Activated T-cell treated with anti-CD3 and anti-CD28 coated beads, Interleukin-2, amount 50 U/mL, for 24 hours (primary cell): ENCODE data around the gene MAEA.
A peak's percentile ranks its signal among the peaks of the same experiment; 100 is the strongest.
"Not testable (repeated sequence)": the region's sequence is repeated elsewhere in the genome, so short reads cannot be mapped to it uniquely, and the experiment has no call there.

Source experiments
- DNase-seq: peaks from one replicate; pipeline ENCODE4 v3.0.0-alpha.2; 2020
- H3K27ac Mint-ChIP-seq: 2 replicates; pipeline ENCODE4 v1.8.0; 2020; ENCODE audit warnings: mild to moderate bottlenecking, mixed read lengths
- H3K27me3 Mint-ChIP-seq: 2 replicates; pipeline ENCODE4 v1.8.0; 2020; ENCODE audit warnings: mixed read lengths
- H3K36me3 Mint-ChIP-seq: 2 replicates; pipeline ENCODE4 v1.8.0; 2020; ENCODE audit warnings: low read depth, mixed read lengths
- H3K4me1 Mint-ChIP-seq: 2 replicates; pipeline ENCODE4 v1.8.0; 2020; ENCODE audit warnings: low read depth, mixed read lengths
- H3K4me3 Mint-ChIP-seq: 2 replicates; pipeline ENCODE4 v1.8.0; 2020; ENCODE audit warnings: mild to moderate bottlenecking, moderate library complexity, mixed read lengths
- H3K9me3 Mint-ChIP-seq: 2 replicates; pipeline ENCODE4 v1.8.0; 2020; ENCODE audit warnings: mixed read lengths

The MAEA gene

DNA sequence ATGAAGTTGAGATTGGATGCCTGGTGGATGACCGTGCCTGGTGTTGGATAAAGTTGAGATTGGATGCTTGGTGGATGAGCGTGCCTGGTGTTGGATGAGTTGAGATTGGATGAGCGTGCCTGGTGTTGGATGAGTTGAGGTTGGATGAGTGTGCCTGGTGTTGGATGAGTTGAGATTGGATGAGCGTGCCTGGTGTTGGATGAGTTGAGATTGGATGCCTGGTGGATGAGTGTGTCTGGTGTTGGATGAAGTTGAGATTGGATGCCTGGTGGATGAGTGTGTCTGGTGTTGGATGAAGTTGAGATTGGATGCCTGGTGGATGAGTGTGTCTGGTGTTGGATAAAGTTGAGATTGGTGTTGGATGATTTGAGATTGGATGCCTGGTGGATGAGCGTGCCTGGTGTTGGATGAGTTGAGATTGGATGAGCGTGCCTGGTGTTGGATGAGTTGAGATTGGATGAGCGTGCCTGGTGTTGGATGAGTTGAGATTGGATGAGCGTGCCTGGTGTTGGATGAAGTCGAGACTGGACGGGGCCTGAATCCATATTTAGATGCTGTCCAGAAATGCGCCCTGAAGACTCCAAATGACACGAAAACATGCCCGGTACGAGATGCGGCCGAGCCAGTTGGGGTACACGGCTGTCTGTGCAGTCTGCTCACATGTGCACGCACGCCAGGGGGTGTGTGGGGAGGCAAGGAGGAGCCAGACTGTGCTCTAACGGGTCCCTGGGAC lies 34.9 kb downstream of the MAEA start:
- not testable (repeated sequence) for DNase-seq, H3K27ac Mint-ChIP-seq, H3K9me3 Mint-ChIP-seq, H3K4me3 Mint-ChIP-seq, H3K27me3 Mint-ChIP-seq
- Mint-ChIP-seq H3K36me3 (peaks cover 69% of the 10 kb centered on the region), H3K4me1 (peaks cover 10% of the 10 kb centered on the region)

GRCh38 chr4:1325176-1325480 lies 35.4 kb downstream of the MAEA start:
- Mint-ChIP-seq H3K27ac (no peak overlapping the region), H3K4me1 (peaks cover 15% of the 10 kb centered on the region), H3K27me3 (no peaks in the 10 kb centered on the region), H3K4me3 (no peak overlapping the region), H3K9me3 (no peaks in the 10 kb centered on the region), H3K36me3 (peaks cover 66% of the 10 kb centered on the region)
- DNase-seq, result no peak

DNA sequence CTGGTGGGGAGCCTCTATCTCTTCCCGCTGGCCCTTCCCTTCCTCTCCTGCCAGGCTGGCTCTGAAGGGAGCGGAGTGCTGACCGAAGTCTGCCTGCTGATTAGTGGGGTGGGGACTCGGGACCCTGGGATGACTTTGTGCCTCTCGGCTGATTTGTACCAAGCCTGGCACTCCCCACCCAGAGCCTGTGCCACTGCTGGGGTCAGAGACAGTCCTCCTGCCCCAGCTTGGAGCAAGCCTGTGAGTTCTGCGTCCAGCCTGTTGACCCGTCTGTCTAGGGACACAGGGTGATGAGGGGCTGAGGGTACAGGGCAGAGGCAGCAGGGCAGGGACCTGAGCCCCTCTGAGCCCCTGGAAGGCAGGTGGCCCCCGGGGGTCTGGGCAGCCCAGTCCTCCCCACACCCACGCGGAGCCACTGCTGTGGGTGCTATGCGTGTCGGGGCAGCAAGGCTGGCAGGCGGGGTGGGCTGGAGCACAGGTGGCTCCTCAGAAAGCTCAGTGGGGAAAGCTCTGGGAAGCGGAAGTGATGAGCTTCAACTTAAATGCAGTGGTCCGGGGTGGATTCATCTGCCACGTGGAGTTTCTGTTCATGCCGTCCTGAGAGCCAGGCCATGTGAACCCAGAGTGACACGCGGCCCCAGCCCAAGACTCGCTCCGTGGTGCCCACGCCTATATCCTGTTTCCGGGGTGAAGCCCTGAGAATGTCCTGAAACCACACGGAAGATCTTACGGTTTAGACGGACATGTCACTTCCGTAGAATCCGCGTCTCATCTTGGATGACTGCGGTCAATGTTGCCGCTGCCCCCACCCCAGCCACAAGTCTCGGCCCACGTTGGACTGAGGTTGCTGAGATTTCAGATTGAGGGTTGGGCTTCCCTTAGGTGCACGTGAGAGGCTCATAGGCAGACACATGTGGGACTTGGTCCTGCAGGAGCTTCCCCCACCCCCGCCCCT lies 36.3 kb downstream of the MAEA start:
- H3K27ac Mint-ChIP-seq, result no peak overlapping the region
- H3K4me1 Mint-ChIP-seq, result peaks cover 24% of the 10 kb centered on the region
- H3K9me3 Mint-ChIP-seq, result no peaks in the 10 kb centered on the region
- no peak overlapping the region for H3K4me3 Mint-ChIP-seq
- H3K27me3 Mint-ChIP-seq, result no peaks in the 10 kb centered on the region
- H3K36me3 Mint-ChIP-seq, result peaks cover 63% of the 10 kb centered on the region
- no peak for DNase-seq

- no peak overlapping the region for H3K27ac Mint-ChIP-seq
- no peak for DNase-seq
- H3K4me3 Mint-ChIP-seq, result no peak overlapping the region
- no peaks in the 10 kb centered on the region for H3K9me3 Mint-ChIP-seq
- H3K27me3 Mint-ChIP-seq, result no peaks in the 10 kb centered on the region
- peaks cover 61% of the 10 kb centered on the region for H3K36me3 Mint-ChIP-seq
- H3K4me1 Mint-ChIP-seq, result peaks cover 32% of the 10 kb centered on the region
These were observed 37.2 kb downstream of the MAEA start for GRCh38 chr4:1326751-1327525.

DNA sequence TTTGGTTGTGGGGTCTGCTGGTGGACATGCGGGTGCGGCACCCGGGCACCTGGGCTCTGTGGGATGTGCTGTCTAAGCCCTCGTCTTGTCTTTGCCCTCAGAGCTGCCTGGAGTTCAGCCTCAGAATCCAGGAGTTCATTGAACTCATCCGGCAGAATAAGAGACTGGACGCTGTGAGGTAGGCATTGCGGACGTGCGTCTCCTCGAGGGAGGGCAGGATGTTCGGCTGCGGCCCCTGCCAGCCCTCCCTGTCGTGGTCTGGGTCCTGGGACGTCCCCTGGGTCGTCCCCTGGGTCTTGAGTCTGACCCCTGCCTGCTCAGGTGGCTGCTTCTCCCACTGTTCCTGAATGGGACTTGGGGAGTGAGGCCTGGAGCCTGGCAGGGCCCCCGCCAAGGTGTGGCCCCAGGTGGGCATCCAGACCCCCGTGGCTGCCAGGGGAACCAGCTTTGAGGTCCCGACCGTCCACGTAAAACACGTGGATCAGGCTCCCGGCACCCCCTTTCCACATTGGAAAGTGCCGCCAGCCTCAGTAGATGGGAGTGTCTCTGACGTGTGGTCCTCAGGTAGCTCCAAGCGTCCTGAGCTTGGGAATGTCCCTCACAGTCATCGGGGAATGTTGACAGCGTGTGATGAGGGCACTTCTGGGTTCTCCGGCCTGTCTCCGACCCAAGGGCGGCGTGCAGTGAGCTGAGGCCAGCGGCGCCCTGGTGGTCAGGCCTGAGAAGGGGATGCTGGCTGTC lies 38.0 kb downstream of the MAEA start:
- no peaks in the 10 kb centered on the region for H3K27me3 Mint-ChIP-seq
- no peak overlapping the region for H3K4me3 Mint-ChIP-seq
- H3K36me3 Mint-ChIP-seq, result peaks cover 61% of the 10 kb centered on the region
- H3K27ac Mint-ChIP-seq, result no peak overlapping the region
- DNase-seq, result no peak
- H3K4me1 Mint-ChIP-seq, result peaks cover 36% of the 10 kb centered on the region
- H3K9me3 Mint-ChIP-seq, result no peaks in the 10 kb centered on the region

DNA sequence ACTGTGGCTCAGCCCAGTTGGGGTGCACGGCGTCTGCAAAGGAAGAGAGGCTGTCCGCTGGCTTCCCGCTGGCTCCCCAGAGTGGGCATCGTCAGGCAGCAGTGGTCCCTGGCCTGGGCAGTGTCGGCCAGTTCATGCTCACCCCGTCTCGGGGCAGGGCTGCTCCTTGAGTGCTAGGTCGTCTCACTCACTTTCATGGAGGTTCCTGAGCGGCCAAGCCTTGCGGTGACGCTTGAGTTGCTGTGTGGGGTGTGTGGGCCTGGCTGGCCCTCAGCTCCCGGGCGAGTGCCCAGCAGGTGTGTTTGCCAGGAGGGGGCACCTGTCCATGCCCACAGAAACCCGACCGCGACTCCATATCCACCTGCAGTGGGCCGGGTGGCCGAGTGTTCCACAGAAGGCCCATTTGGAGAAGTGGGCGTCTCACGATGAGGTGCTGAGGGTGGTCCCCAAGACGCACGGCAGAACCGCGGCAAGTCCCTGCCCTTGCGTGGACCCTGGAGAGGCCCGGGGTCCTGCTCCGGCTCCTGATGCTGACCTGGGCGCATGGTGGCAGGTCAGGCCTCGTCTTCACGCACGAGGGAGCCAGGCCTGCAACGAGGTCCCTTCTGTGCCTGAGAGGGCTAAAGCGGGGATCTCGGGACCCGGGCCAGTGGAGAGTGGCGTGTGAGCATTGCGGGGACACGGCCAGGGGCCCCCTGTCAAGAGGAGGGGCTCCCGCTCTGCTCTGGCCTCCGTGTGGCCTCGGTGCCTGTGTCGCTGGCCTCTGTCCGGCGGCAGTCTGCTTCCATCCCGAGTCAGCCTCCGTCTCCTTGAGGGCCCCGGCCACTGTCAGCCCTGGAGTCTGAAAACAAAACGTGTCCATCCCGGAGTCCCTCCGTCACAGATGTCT lies 38.8 kb downstream of the MAEA start:
- no peaks in the 10 kb centered on the region for H3K9me3 Mint-ChIP-seq
- peaks cover 65% of the 10 kb centered on the region for H3K36me3 Mint-ChIP-seq
- no peak overlapping the region for H3K27ac Mint-ChIP-seq
- no peak for DNase-seq
- H3K4me1 Mint-ChIP-seq, result peaks cover 36% of the 10 kb centered on the region
- no peaks in the 10 kb centered on the region for H3K27me3 Mint-ChIP-seq
- no peak overlapping the region for H3K4me3 Mint-ChIP-seq

DNA sequence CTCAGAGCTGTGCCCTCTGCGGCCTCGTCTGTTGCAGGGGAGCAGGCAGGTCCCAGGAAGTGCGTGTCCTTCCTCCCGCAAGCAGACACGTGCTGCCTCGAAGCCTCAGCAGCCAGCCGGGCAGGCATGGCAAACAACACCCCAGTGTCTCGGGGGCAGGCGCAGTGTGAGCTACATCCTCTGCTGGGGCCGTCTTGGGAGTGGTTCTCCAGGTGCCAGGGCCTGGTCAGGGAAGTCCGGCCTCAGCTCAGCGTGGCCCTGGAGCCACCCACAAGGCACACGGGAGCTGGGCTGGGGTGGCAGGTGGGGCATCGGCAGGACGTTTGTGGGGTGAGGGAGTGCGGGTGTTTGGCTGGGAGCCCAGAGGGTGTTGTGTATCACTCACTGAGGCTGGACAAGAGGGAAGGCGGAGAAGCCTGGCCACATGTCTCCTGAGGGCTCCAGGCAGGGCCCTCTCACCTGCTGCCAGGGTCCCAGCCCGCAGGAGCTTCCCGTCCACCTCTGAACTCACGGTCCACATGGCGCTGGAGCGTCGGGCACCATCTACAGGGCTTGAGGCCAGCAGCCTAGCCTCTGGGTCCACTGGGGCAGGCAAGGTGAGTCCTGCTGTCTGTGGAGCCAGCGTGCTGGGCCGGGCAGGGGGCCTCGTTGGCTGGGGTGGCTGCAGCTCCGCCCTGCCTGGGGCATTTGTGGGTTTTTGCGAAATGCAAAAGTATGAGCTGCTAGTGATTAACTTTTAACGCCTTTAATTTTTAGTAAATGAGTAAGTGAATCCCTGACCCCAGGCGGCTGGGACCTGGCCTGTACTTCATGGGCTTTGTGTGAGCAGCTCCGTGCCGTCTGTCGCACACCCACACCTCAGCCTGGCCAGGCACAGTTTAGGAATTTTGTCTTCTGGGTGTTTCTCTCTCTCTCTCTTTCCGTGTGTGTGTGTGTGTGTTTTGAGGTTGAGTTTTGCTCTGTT lies 40.0 kb downstream of the MAEA start:
- DNase-seq, result no peak
- Mint-ChIP-seq H3K36me3 (peaks cover 72% of the 10 kb centered on the region), H3K4me1 (peaks cover 41% of the 10 kb centered on the region), H3K27me3 (no peaks in the 10 kb centered on the region), H3K4me3 (no peak overlapping the region), H3K9me3 (no peaks in the 10 kb centered on the region), H3K27ac (peak overlapping the region; percentile 91)

DNA sequence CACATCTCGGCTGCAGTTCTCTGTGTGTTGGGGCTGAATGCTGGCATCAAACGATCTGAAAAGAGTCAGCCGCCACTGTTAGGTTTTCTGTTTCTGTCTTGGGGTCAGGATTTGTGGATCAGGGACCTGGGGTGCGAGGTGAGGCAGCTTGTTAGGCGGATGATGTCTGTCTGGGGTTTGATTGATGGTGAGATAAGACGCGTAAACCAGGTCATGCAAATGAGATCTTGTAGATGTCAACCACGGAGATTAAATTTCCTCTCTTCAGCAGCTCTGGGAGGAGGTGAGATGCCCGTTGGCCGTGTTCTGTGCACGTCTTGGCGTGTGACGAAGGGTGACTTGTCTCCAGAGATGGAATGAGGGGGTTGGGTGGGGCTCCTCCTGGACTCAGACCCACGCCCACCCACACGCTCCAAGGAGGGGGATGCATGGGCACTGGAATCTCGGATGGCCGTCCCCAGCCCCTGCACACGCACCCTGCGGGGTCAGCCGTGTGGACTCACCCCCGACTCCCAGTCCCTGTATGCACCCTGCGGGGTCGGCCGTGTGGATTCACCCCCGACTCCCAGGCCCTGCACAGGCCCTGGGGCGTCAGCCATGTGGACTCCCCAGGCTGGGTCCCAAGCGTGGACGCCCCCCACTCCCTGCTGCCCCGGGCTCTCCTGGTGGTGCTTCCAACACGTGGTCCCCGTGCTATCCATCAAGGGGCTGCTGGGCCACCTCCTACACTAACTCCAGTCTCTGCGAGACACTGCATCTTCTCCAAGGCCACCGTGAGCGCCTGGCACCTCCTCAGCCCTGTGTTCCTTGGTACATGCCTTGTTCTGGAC lies 41.3 kb downstream of the MAEA start:
- Mint-ChIP-seq H3K9me3 (peaks cover 3% of the 10 kb centered on the region), H3K36me3 (peaks cover 75% of the 10 kb centered on the region), H3K4me3 (peak overlapping the region; percentile 40), H3K27me3 (no peaks in the 10 kb centered on the region), H3K4me1 (peaks cover 48% of the 10 kb centered on the region), H3K27ac (peak overlapping the region; percentile 91)
- peak; percentile 73 for DNase-seq

- no peak for DNase-seq
- Mint-ChIP-seq H3K36me3 (peaks cover 75% of the 10 kb centered on the region), H3K4me1 (peaks cover 54% of the 10 kb centered on the region), H3K27ac (peak overlapping the region; percentile 73), H3K9me3 (peaks cover 3% of the 10 kb centered on the region), H3K27me3 (no peaks in the 10 kb centered on the region), H3K4me3 (no peak overlapping the region)
These were observed 42.1 kb downstream of the MAEA start for GRCh38 chr4:1331591-1332353.

GRCh38 chr4:1332686-1333085 lies 43.0 kb downstream of the MAEA start:
- Mint-ChIP-seq H3K27ac (no peak overlapping the region), H3K36me3 (peaks cover 75% of the 10 kb centered on the region), H3K4me1 (peaks cover 63% of the 10 kb centered on the region), H3K27me3 (no peaks in the 10 kb centered on the region), H3K9me3 (peaks cover 3% of the 10 kb centered on the region), H3K4me3 (no peak overlapping the region)
- no peak for DNase-seq

DNA sequence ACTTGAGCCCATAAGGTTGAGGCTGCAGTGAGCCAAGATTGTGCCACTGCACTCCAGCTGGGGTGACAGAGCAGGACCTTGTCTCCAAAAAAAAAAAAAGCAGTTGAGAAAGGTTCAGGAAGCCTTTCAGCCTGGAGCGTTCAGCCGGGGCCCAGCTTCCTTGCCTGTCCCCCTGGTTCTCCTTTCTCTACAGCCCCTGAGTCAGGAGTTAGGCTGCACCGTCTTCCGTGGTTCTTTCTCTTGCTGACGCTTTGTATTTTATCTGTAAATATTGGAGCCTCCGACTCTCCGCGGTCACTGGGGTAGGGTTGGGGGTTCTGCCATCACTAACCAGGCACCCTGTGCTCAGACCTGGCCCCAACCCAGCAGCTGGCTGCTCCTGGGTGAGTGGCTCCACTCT lies 43.6 kb downstream of the MAEA start:
- Mint-ChIP-seq H3K4me3 (no peak overlapping the region), H3K4me1 (peaks cover 67% of the 10 kb centered on the region), H3K36me3 (peaks cover 76% of the 10 kb centered on the region), H3K27ac (no peak overlapping the region), H3K9me3 (peaks cover 3% of the 10 kb centered on the region), H3K27me3 (no peaks in the 10 kb centered on the region)
- DNase-seq, result no peak
